ENCODE data around the gene PSEN2. TPM values are rescaled to one million over a fixed set of nuclear protein-coding genes. Genes with fewer than 3 reads are reported as not detected.

Gene PSEN2
- total RNA-seq, 1 experiment from 2014 or later, result 24.2 TPM

GRCh38 chr1:226883630-226884029 lies 13.2 kb downstream of the PSEN2 start:
- CTCF ChIA-PET, result interaction anchor here (0.7 to 1.2 kb wide), 3 partner anchors 7 to 639 kb away, joined by 4 to 6 read pairs (median 5); no protein-coding TSS in a partner anchor
- no peak overlapping the region for H3K27ac Mint-ChIP-seq (ENCODE audit: unreplicated experiment)
- BruUV-seq (replicated peaks), result no TSS peak
- peaks cover 19% of the 10 kb centered on the region for H3K36me3 Mint-ChIP-seq (ENCODE audit: insufficient read depth, unreplicated experiment)
- TF ChIP-seq CTCF (IDR thresholded peaks at IDR 0.05; ENCODE audit: unreplicated experiment), result no peak
- H3K9me3 Mint-ChIP-seq (ENCODE audit: low read depth, unreplicated experiment), result no peaks in the 10 kb centered on the region
- H3K4me3 Mint-ChIP-seq (ENCODE audit: low read depth, unreplicated experiment), result no peak overlapping the region
- no peaks in the 10 kb centered on the region for H3K27me3 Mint-ChIP-seq (ENCODE audit: unreplicated experiment)
- peaks cover 19% of the 10 kb centered on the region for H3K4me1 Mint-ChIP-seq (ENCODE audit: low read depth, unreplicated experiment)
- DNase-seq, result no peak
- intact Hi-C loops (cut with micrococcal nuclease; ENCODE audit: unreplicated experiment), result no loop called here

- H3K27me3 Mint-ChIP-seq (ENCODE audit: unreplicated experiment), result no peaks in the 10 kb centered on the region
- peaks cover 19% of the 10 kb centered on the region for H3K36me3 Mint-ChIP-seq (ENCODE audit: insufficient read depth, unreplicated experiment)
- no TSS peak for BruUV-seq (replicated peaks)
- DNase-seq, result no peak
- no peaks in the 10 kb centered on the region for H3K9me3 Mint-ChIP-seq (ENCODE audit: low read depth, unreplicated experiment)
- H3K4me1 Mint-ChIP-seq (ENCODE audit: low read depth, unreplicated experiment), result peaks cover 19% of the 10 kb centered on the region
- intact Hi-C loops (cut with micrococcal nuclease; ENCODE audit: unreplicated experiment), result no loop called here
- H3K4me3 Mint-ChIP-seq (ENCODE audit: low read depth, unreplicated experiment), result no peak overlapping the region
- no peak overlapping the region for H3K27ac Mint-ChIP-seq (ENCODE audit: unreplicated experiment)
- CTCF ChIA-PET, result interaction anchor here (0.7 kb wide), 2 partner anchors 8 to 640 kb away, joined by 4 to 6 read pairs; no protein-coding TSS in a partner anchor
- no peak for TF ChIP-seq CTCF (IDR thresholded peaks at IDR 0.05; ENCODE audit: unreplicated experiment)
These were observed 13.8 kb downstream of the PSEN2 start for GRCh38 chr1:226884116-226884625.

GRCh38 chr1:226884966-226885820 lies 14.8 kb downstream of the PSEN2 start:
- Mint-ChIP-seq H3K27ac (ENCODE audit: unreplicated experiment) (no peak overlapping the region), H3K9me3 (ENCODE audit: low read depth, unreplicated experiment) (no peaks in the 10 kb centered on the region), H3K36me3 (ENCODE audit: insufficient read depth, unreplicated experiment) (peaks cover 15% of the 10 kb centered on the region), H3K4me1 (ENCODE audit: low read depth, unreplicated experiment) (peaks cover 19% of the 10 kb centered on the region), H3K27me3 (ENCODE audit: unreplicated experiment) (no peaks in the 10 kb centered on the region), H3K4me3 (ENCODE audit: low read depth, unreplicated experiment) (no peak overlapping the region)
- TF ChIP-seq CTCF (IDR thresholded peaks at IDR 0.05; ENCODE audit: unreplicated experiment), result no peak
- no peak for DNase-seq
- intact Hi-C loops (cut with micrococcal nuclease; ENCODE audit: unreplicated experiment), result no loop called here
- no TSS peak for BruUV-seq (replicated peaks)
- CTCF ChIA-PET, result no interaction called here

- Mint-ChIP-seq H3K27me3 (ENCODE audit: unreplicated experiment) (no peaks in the 10 kb centered on the region), H3K9me3 (ENCODE audit: low read depth, unreplicated experiment) (no peaks in the 10 kb centered on the region)
These were observed 15.9 kb downstream of the PSEN2 start for GRCh38 chr1:226886122-226886901.

More at GRCh38 chr1:226886122-226886901, 15.9 kb downstream of the PSEN2 start:
- no peak for DNase-seq
- TF ChIP-seq CTCF (IDR thresholded peaks at IDR 0.05; ENCODE audit: unreplicated experiment), result no peak
- no TSS peak for BruUV-seq (replicated peaks)
- H3K27ac Mint-ChIP-seq (ENCODE audit: unreplicated experiment), result no peak overlapping the region
- peaks cover 15% of the 10 kb centered on the region for H3K36me3 Mint-ChIP-seq (ENCODE audit: insufficient read depth, unreplicated experiment)
- CTCF ChIA-PET, result no interaction called here
- peaks cover 19% of the 10 kb centered on the region for H3K4me1 Mint-ChIP-seq (ENCODE audit: low read depth, unreplicated experiment)
- intact Hi-C loops (cut with micrococcal nuclease; ENCODE audit: unreplicated experiment), result no loop called here
- H3K4me3 Mint-ChIP-seq (ENCODE audit: low read depth, unreplicated experiment), result no peak overlapping the region

Data from Calu3 (cell line).